GM10847 (cell line): Measurements from ENCODE around the gene SLC35B4.

ENCODE experiments used
- POLR2A ChIP-seq: IDR thresholded peaks from 2 replicates; pipeline ENCODE4 v1.6.1; 2011; ENCODE audit not compliant: insufficient read length; ENCODE audit errors: extremely low read depth

SLC35B4 gene

GRCh38 chr7:134287916-134288659, 28.6 kb downstream of the SLC35B4 start:
- no peak for TF ChIP-seq POLR2A

- TF ChIP-seq POLR2A = no peak
These were observed 31.8 kb downstream of the SLC35B4 start for GRCh38 chr7:134284952-134285351.

- no peak for TF ChIP-seq POLR2A
These were observed 32.7 kb downstream of the SLC35B4 start for GRCh38 chr7:134284011-134284410.

GRCh38 chr7:134280508-134280907, 36.2 kb downstream of the SLC35B4 start:
- no peak for TF ChIP-seq POLR2A

- no peak for TF ChIP-seq POLR2A
These were observed 36.8 kb downstream of the SLC35B4 start for GRCh38 chr7:134279898-134280297.

GRCh38 chr7:134279336-134279735, 37.4 kb downstream of the SLC35B4 start:
- TF ChIP-seq POLR2A = no peak

DNA sequence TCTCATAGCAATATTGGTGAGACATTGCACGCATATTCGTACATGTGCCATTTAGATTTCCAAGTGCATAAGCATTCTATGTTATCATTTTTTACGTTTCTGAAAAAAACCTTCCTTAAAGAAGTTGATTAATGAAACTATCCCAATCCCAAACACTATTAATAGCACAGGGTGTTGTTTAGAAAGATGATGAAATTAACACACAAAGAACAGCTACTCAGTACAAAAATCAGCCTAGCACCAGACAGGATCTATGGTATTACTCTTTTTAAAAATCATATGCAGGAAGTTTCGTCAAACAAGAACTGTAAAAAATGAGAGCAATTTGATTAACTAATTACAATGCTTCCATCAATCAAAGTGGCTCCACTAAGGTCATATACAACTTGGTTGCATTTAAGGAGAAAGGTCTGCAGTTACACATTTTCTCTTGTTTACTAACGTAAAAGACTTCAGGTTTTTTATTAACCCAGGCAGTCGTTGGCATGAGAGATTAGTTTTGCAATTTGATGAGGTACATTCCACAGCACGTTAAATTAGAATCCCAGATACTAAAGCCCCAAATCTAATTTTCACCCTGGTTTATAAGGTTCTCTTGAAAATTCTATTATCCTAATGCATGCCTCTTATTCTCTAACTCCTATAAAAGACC, 38.1 kb downstream of the SLC35B4 start:
- no peak for TF ChIP-seq POLR2A

DNA sequence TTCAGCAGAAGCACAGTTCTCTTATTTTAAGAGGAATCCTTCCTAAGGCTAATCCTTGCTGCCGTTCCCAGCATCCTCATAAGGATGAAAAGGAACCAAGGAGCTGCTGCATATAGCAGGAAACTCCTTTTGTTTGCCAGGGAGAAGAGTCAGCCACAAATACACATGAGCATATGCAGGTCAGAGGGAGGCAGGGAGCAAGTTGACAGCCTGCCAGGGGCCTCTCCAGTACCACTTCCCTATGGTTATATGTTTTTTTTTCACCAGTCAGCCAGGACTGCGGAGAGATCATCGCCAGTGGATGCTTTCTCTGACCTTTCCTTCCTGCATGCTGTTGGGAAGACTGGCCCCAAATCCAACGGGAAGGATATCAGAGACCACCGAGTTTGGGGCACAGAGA, 39.8 kb downstream of the SLC35B4 start:
- TF ChIP-seq POLR2A = no peak

DNA sequence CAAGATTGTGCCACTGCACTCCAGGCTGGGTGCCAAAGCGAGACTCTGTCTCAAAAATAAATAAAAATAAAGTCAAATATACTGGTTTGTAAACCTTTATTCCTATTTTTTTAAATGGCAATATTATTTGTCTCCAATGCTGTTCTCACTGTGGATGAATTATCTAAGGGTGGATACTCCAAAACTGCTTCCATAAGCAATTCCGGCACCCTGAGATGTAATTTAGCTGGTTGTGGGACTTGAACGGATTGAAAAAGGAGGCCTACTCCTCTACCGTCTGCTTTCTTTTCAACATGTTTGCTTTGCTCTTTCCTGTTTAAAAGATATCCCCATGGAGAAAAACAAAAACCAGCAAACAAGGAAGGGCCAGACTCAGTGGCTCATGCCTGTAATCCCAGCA, 54.4 kb downstream of the SLC35B4 start:
- TF ChIP-seq POLR2A = no peak

- TF ChIP-seq POLR2A = no peak
These were observed 60.9 kb downstream of the SLC35B4 start for GRCh38 chr7:134255814-134256213.

DNA sequence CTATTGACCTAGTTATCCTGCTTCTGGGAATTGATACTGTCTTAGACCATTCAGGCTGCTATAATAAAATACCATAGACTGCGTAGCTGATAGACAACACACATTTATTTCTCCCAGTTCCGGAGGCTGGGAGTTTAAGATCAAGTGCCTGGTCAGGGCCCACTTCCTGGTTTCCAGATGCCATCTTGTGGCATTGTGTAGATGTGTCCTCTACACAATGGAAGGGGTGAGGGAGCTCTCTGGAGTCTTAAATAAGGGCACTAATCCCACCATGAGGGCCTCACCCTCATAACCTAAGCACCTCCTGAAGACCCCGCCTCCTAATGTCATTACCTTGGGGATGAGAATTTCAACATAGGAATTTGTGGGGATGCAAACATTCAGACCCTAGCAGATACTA, 62.4 kb downstream of the SLC35B4 start:
- no peak for TF ChIP-seq POLR2A

GRCh38 chr7:134248196-134248595, 68.5 kb downstream of the SLC35B4 start:
- no peak for TF ChIP-seq POLR2A

DNA sequence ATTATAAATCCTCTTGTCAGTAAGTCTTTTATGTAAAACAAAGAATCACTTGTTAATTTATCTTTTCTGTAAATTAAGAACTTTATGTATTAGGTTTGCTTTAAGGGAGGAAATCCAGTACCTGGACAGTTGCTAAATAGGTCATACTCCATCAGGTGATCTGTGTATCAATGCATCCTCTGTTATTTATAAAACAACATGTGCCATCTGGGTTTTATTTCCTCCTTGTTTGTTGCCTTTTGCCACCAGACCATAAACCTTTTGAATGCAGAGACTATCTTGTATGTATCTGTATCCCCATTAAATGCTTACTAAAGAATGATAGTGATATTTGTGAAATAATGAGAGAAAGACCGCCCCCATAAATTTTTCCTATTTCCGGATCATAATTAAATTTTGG, 70.0 kb downstream of the SLC35B4 start:
- TF ChIP-seq POLR2A = no peak

- no peak for TF ChIP-seq POLR2A
These were observed 70.4 kb downstream of the SLC35B4 start for GRCh38 chr7:134246347-134246746.

DNA sequence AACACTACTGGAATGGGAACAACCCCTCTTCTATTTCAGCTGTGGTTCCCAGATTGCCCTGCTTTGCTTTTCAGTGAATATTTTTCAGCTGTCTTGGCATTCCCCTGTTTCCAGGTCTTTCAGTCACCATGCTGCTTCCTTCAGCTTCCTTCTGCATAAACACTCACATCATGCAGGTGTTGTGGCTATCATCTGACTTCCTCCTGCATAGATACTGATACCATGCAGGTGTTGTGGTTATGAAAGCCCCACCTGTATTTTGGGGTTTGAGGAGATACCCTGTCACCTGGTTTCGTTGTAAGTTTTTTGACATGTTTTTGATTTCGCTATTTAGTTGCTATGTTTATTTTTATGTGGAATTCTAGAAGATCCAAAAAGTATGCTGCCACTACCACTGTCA, 71.5 kb downstream of the SLC35B4 start:
- no peak for TF ChIP-seq POLR2A
